22Rv1 (cell line): ENCODE results near the gene ASPRV1.

Source experiments
- CTCF ChIP-seq: fragments of 450-650 bp; IDR thresholded peaks from 2 replicates; pipeline ENCODE4 v1.5.1; 2017; ENCODE audit warnings: mild to moderate bottlenecking
- ZFX ChIP-seq: fragments of 450-650 bp; IDR thresholded peaks from 2 replicates; pipeline ENCODE4 v1.6.1; 2017; ENCODE audit warnings: antibody characterized with exemption, borderline replicate concordance

DNA sequence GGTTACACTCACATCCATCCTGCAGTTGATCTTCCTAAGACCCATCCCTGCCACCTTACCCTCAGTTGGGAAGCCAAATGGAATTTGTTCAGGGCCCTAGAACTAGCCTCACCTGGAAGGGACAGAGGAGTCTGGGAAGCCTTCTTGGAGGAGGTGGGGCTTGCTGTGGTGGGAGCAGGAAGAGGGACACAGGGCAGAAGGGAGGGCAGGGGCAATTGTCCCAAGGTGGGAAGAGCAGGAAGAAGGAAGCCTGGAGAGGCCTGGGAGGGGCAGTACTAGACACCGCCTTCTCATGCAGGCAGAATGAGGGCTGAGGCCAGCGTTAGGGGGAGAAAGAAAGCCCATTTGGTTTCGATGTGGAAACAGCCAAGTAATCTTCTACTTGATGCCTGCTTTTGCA lies 34.1 kb upstream of the ASPRV1 start:
- TF ChIP-seq CTCF (no peak), ZFX (no peak)
